RWPE1 (cell line): Measurements from ENCODE around the gene RAPGEF5.

Source experiments
- CTCF ChIA-PET: fragments of 350-600 bp; sonication (Branson Sonifier 250); formaldehyde crosslinking; extraction: SDS; loops from one replicate; lab custom pipeline; 2021; lab: Yijun Ruan, JAX
- POLR2A ChIA-PET: fragments of 400-600 bp; formaldehyde crosslinking; extraction: SDS; loops from one replicate; lab custom pipeline; 2020; ENCODE audit warnings: antibody characterized with exemption; ENCODE audit not compliant: low non-redundant PET; lab: Yijun Ruan, JAX
- DNase-seq: peaks from one replicate; pipeline ENCODE4 v3.0.0; 2012; ENCODE audit warnings: low spot score
- H3K27ac ChIP-seq: fragments of 450-650 bp; 2 replicates; pipeline ENCODE4 v1.5.1; 2017
- CTCF ChIP-seq: fragments of 450-650 bp; conservative IDR thresholded peaks from 2 replicates; pipeline ENCODE4 v1.5.1; 2017; ENCODE audit warnings: low read depth, mild to moderate bottlenecking

Gene RAPGEF5

GRCh38 chr7:22143491-22143890, 213.5 kb downstream of the RAPGEF5 start:
- TF ChIP-seq CTCF: no peak
- no peak overlapping the region for H3K27ac ChIP-seq
- ChIA-PET CTCF (no interaction called here), POLR2A (no interaction called here)
- DNase-seq: no peak

GRCh38 chr7:22142572-22142971, 214.4 kb downstream of the RAPGEF5 start:
- POLR2A ChIA-PET: no interaction called here
- CTCF ChIA-PET: interaction anchor here (0.7 kb wide), 1 partner anchor 32 kb away, joined by 3 read pairs; no protein-coding TSS in a partner anchor
- H3K27ac ChIP-seq: no peak overlapping the region

GRCh38 chr7:22141355-22141754, 215.6 kb downstream of the RAPGEF5 start:
- no peak overlapping the region for H3K27ac ChIP-seq
- no peak for TF ChIP-seq CTCF
- ChIA-PET CTCF (interaction anchor here (0.6 kb wide), 1 partner anchor 260 kb away, joined by 5 read pairs; no protein-coding TSS in a partner anchor), POLR2A (no interaction called here)
- no peak for DNase-seq

More at GRCh38 chr7:22142572-22142971, 214.4 kb downstream of the RAPGEF5 start:
- TF ChIP-seq CTCF: no peak
- DNase-seq: no peak

- no peak for TF ChIP-seq CTCF
- H3K27ac ChIP-seq: no peak overlapping the region
- POLR2A ChIA-PET: no interaction called here
- no peak for DNase-seq
- CTCF ChIA-PET: interaction anchor here (0.6 to 0.8 kb wide), 5 partner anchors 57 to 1406 kb away, joined by 3 to 4 read pairs (median 3); no protein-coding TSS in a partner anchor
Observed at GRCh38 chr7:22140578-22140977, 216.4 kb downstream of the RAPGEF5 start.

GRCh38 chr7:22138886-22139285, 218.1 kb downstream of the RAPGEF5 start:
- TF ChIP-seq CTCF: no peak
- DNase-seq: no peak
- H3K27ac ChIP-seq: no peak overlapping the region
- POLR2A ChIA-PET: no interaction called here
- CTCF ChIA-PET: no interaction called here

- H3K27ac ChIP-seq: no peak overlapping the region
- POLR2A ChIA-PET: no interaction called here
- CTCF ChIA-PET: interaction anchor here (0.6 to 0.9 kb wide), 2 partner anchors 35 to 183 kb away, joined by 3 to 4 read pairs; no protein-coding TSS in a partner anchor
Observed at GRCh38 chr7:22138106-22138505, 218.8 kb downstream of the RAPGEF5 start.

More at GRCh38 chr7:22138106-22138505, 218.8 kb downstream of the RAPGEF5 start:
- no peak for TF ChIP-seq CTCF
- no peak for DNase-seq
